ENCODE measurements around the gene ZNF423. TPM values are rescaled to one million over a fixed set of nuclear protein-coding genes. Genes with fewer than 3 reads are reported as not detected.
A peak's percentile ranks its signal among the peaks of the same experiment; 100 is the strongest.

ZNF423 gene
- total and polyA plus RNA-seq, 2 experiments from 2014 or later: 14.9 to 41.8 TPM

DNA sequence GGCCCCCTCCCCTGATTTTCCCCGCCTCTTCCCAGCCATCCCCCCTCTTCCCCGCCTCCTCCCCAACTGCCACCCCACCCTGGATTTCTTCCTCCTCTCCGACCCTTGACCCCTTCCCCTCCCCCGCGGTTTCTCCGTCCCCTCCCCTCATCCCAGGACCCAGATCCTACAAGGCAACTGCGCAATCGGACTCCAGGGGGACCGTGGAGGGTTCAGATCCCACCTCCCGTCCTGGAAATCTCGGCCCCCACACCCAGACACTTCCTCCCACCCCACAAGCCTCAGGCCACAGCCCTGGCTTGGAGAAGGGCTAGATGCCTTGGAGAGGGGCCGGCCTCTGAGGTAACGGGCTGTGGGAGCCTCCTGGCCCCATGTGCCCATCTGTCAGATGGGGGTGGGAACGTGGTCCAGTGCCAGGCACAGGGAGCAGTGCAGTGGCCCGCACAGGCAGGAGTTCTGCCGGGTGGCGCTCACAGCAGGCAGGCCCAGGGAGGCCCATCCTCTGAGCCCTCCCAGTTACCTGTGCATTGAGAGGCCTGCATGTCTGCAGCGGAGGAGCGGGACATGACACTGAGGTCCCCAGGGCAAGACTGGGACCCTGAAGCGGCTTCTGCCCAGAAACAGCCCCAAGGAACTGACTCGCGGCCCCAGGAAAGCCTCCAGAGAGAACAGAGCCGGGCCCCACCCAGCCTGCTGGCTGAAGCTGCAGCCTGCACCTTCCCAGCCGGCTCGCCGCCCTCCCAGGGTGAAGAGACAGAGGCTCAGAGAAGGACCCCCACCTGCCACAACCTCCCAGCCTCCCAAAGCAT, 16.7 kb downstream of the ZNF423 start:
- H3F3A ChIP-seq (replicated peaks; ENCODE audit: low read depth): peaks cover under 1% of the 10 kb centered on the region; the same call in 1 of the 2 replicates
- H3K27me3 ChIP-seq (ENCODE audit: insufficient read depth): no peaks in the 10 kb centered on the region
- no peaks in the 10 kb centered on the region for H3K9me2 ChIP-seq (ENCODE audit: insufficient read depth)
- peaks cover 9% of the 10 kb centered on the region; the same call in 1 of the 2 replicates for H4K20me1 ChIP-seq (replicated peaks; ENCODE audit: insufficient read depth)
- Mint-ChIP-seq H3K36me3 (ENCODE audit: low read depth) (no peaks in the 10 kb centered on the region), H3K27ac (no peak overlapping the region), H3K4me1 (peaks cover 77% of the 10 kb centered on the region), H3K9me3 (no peaks in the 10 kb centered on the region), H3K27me3 (ENCODE audit: insufficient read depth, low read depth, poor library complexity) (peaks cover 16% of the 10 kb centered on the region), H3K4me3 (peak overlapping the region; percentile 53; the same call in 2 of the 3 replicates)
- H3K4me3 ChIP-seq: peak overlapping the region; percentile 57
- no peak overlapping the region for H3K27ac ChIP-seq (ENCODE audit: low read depth)
- no peak overlapping the region for H2AFZ ChIP-seq
- peak; percentile 57 for DNase-seq (ENCODE audit: low spot score)
- no peaks in the 10 kb centered on the region for H3K36me3 ChIP-seq (ENCODE audit: insufficient read depth)
- H3K4me2 ChIP-seq: peak overlapping the region; percentile 85
- peaks cover 61% of the 10 kb centered on the region for H3K4me1 ChIP-seq (ENCODE audit: insufficient read depth)
- TF ChIP-seq EZH2 (IDR thresholded peaks at IDR 0.05; ENCODE audit: low read depth, unreplicated experiment) (no peak), ZNF114 (CRISPR knock-in tag; IDR thresholded peaks at IDR 0.05) (no peak), EZH2phosphoT487 (IDR thresholded peaks at IDR 0.05; ENCODE audit: unreplicated experiment) (no peak), JUNB (IDR thresholded peaks at IDR 0.05; ENCODE audit: unreplicated experiment) (no peak), STAT1 (IDR thresholded peaks at IDR 0.05; ENCODE audit: unreplicated experiment) (no peak)
- TF ChIP-seq, protein P1, sequence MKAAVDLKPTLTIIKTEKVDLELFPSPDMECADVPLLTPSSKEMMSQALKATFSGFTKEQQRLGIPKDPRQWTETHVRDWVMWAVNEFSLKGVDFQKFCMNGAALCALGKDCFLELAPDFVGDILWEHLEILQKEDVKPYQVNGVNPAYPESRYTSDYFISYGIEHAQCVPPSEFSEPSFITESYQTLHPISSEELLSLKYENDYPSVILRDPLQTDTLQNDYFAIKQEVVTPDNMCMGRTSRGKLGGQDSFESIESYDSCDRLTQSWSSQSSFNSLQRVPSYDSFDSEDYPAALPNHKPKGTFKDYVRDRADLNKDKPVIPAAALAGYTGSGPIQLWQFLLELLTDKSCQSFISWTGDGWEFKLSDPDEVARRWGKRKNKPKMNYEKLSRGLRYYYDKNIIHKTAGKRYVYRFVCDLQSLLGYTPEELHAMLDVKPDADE (IDR thresholded peaks at IDR 0.05): no peak
- TF ChIP-seq, protein P2, sequence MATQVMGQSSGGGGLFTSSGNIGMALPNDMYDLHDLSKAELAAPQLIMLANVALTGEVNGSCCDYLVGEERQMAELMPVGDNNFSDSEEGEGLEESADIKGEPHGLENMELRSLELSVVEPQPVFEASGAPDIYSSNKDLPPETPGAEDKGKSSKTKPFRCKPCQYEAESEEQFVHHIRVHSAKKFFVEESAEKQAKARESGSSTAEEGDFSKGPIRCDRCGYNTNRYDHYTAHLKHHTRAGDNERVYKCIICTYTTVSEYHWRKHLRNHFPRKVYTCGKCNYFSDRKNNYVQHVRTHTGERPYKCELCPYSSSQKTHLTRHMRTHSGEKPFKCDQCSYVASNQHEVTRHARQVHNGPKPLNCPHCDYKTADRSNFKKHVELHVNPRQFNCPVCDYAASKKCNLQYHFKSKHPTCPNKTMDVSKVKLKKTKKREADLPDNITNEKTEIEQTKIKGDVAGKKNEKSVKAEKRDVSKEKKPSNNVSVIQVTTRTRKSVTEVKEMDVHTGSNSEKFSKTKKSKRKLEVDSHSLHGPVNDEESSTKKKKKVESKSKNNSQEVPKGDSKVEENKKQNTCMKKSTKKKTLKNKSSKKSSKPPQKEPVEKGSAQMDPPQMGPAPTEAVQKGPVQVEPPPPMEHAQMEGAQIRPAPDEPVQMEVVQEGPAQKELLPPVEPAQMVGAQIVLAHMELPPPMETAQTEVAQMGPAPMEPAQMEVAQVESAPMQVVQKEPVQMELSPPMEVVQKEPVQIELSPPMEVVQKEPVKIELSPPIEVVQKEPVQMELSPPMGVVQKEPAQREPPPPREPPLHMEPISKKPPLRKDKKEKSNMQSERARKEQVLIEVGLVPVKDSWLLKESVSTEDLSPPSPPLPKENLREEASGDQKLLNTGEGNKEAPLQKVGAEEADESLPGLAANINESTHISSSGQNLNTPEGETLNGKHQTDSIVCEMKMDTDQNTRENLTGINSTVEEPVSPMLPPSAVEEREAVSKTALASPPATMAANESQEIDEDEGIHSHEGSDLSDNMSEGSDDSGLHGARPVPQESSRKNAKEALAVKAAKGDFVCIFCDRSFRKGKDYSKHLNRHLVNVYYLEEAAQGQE (IDR thresholded peaks at IDR 0.05; ENCODE audit: unreplicated experiment): no peak
- TF ChIP-seq, protein P3, sequence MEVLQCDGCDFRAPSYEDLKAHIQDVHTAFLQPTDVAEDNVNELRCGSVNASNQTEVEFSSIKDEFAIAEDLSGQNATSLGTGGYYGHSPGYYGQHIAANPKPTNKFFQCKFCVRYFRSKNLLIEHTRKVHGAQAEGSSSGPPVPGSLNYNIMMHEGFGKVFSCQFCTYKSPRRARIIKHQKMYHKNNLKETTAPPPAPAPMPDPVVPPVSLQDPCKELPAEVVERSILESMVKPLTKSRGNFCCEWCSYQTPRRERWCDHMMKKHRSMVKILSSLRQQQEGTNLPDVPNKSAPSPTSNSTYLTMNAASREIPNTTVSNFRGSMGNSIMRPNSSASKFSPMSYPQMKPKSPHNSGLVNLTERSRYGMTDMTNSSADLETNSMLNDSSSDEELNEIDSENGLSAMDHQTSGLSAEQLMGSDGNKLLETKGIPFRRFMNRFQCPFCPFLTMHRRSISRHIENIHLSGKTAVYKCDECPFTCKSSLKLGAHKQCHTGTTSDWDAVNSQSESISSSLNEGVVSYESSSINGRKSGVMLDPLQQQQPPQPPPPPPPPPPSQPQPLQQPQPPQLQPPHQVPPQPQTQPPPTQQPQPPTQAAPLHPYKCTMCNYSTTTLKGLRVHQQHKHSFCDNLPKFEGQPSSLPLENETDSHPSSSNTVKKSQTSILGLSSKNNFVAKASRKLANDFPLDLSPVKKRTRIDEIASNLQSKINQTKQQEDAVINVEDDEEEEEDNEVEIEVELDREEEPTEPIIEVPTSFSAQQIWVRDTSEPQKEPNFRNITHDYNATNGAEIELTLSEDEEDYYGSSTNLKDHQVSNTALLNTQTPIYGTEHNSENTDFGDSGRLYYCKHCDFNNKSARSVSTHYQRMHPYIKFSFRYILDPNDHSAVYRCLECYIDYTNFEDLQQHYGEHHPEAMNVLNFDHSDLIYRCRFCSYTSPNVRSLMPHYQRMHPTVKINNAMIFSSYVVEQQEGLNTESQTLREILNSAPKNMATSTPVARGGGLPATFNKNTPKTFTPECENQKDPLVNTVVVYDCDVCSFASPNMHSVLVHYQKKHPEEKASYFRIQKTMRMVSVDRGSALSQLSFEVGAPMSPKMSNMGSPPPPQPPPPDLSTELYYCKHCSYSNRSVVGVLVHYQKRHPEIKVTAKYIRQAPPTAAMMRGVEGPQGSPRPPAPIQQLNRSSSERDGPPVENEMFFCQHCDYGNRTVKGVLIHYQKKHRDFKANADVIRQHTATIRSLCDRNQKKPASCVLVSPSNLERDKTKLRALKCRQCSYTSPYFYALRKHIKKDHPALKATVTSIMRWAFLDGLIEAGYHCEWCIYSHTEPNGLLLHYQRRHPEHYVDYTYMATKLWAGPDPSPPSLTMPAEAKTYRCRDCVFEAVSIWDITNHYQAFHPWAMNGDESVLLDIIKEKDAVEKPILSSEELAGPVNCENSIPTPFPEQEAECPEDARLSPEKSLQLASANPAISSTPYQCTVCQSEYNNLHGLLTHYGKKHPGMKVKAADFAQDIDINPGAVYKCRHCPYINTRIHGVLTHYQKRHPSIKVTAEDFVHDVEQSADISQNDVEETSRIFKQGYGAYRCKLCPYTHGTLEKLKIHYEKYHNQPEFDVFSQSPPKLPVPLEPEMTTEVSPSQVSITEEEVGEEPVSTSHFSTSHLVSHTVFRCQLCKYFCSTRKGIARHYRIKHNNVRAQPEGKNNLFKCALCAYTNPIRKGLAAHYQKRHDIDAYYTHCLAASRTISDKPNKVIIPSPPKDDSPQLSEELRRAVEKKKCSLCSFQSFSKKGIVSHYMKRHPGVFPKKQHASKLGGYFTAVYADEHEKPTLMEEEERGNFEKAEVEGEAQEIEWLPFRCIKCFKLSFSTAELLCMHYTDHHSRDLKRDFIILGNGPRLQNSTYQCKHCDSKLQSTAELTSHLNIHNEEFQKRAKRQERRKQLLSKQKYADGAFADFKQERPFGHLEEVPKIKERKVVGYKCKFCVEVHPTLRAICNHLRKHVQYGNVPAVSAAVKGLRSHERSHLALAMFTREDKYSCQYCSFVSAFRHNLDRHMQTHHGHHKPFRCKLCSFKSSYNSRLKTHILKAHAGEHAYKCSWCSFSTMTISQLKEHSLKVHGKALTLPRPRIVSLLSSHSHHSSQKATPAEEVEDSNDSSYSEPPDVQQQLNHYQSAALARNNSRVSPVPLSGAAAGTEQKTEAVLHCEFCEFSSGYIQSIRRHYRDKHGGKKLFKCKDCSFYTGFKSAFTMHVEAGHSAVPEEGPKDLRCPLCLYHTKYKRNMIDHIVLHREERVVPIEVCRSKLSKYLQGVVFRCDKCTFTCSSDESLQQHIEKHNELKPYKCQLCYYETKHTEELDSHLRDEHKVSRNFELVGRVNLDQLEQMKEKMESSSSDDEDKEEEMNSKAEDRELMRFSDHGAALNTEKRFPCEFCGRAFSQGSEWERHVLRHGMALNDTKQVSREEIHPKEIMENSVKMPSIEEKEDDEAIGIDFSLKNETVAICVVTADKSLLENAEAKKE (CRISPR knock-in tag; IDR thresholded peaks at IDR 0.05): no peak
- ATAC-seq: peak; percentile 11
- H3K79me2 ChIP-seq (replicated peaks; ENCODE audit: insufficient read depth): peaks cover 82% of the 10 kb centered on the region
